Renal cortex interstitium (tissue), 11 donors: ENCODE results near the gene USP32. TPM values are rescaled to one million over a fixed set of nuclear protein-coding genes. Genes with fewer than 3 reads are reported as not detected.
"Not testable (repeated sequence)": the region's sequence is repeated elsewhere in the genome, so short reads cannot be mapped to it uniquely, and the experiment has no call there.

Source experiments
- DNase-seq, 11 donors: peaks; one replicate each; pipeline ENCODE4 v3.0.0-alpha.2; 2013; ENCODE audit warnings: low read depth in 9 of 11, low spot score in 4 of 11; ENCODE audit errors: extremely low read depth in 1 of 11
- polyA plus RNA-seq, 3 donors: library from polyadenylated mRNA; unstranded; fragments of 120-200 nt; gene quantifications; one replicate each; pipeline ENCODE4 v1.2.1, GENCODE V29; 2013; ENCODE audit not compliant: insufficient read length in 3 of 3

Gene USP32
- polyA plus RNA-seq, 3 donors = 40.4 to 48.7 (median 43.6) TPM

- DNase-seq = no peak
Measured at GRCh38 chr17:60354223-60354622, 37.7 kb downstream of the USP32 start.

GRCh38 chr17:60353773-60354172 lies 38.2 kb downstream of the USP32 start:
- DNase-seq = no peak

GRCh38 chr17:60352569-60352968 lies 39.4 kb downstream of the USP32 start:
- DNase-seq = no peak

- DNase-seq = no peak
Measured at GRCh38 chr17:60352071-60352470, 39.9 kb downstream of the USP32 start.

GRCh38 chr17:60351012-60351695 lies 40.8 kb downstream of the USP32 start:
- no peak for DNase-seq

- no peak for DNase-seq
Measured at GRCh38 chr17:60348616-60349015, 43.3 kb downstream of the USP32 start.

- no peak for DNase-seq
Measured at GRCh38 chr17:60345233-60345632, 46.7 kb downstream of the USP32 start.

- not testable (repeated sequence) for DNase-seq
Measured at GRCh38 chr17:60342492-60342891, 49.4 kb downstream of the USP32 start.

- no peak for DNase-seq
Measured at GRCh38 chr17:60335289-60335688, 56.6 kb downstream of the USP32 start.

- no peak for DNase-seq
Measured at GRCh38 chr17:60333628-60334031, 58.3 kb downstream of the USP32 start.

- not testable (repeated sequence) for DNase-seq
Measured at GRCh38 chr17:60333072-60333471, 58.9 kb downstream of the USP32 start.

- no peak for DNase-seq
Measured at GRCh38 chr17:60332574-60332973, 59.4 kb downstream of the USP32 start.

- no peak for DNase-seq
Measured at GRCh38 chr17:60330731-60331130, 61.2 kb downstream of the USP32 start.

- no peak for DNase-seq
Measured at GRCh38 chr17:60328679-60329078, 63.3 kb downstream of the USP32 start.

GRCh38 chr17:60327901-60328273 lies 64.0 kb downstream of the USP32 start:
- no peak for DNase-seq

GRCh38 chr17:60327134-60327900 lies 64.6 kb downstream of the USP32 start:
- DNase-seq = no peak

- no peak for DNase-seq
Measured at GRCh38 chr17:60326702-60327101, 65.2 kb downstream of the USP32 start.

GRCh38 chr17:60325730-60326524 lies 66.0 kb downstream of the USP32 start:
- no peak for DNase-seq

GRCh38 chr17:60323754-60324153 lies 68.2 kb downstream of the USP32 start:
- DNase-seq = no peak

- no peak for DNase-seq
Measured at GRCh38 chr17:60322056-60322387, 69.9 kb downstream of the USP32 start.
